K562 (cell line): Measurements from ENCODE around the gene DPEP1. TPM values are rescaled to one million over a fixed set of nuclear protein-coding genes. Genes with fewer than 3 reads are reported as not detected.
A peak's percentile ranks its signal among the peaks of the same experiment; 100 is the strongest.

Source experiments
- ARHGAP35 ChIP-seq: fragments of 450-650 bp; IDR thresholded peaks from 2 replicates; pipeline ENCODE4 v1.6.1; 2018; ENCODE audit not compliant: partially characterized antibody
- HINFP ChIP-seq: fragments of 450-650 bp; conservative IDR thresholded peaks from 2 replicates; pipeline ENCODE4 v1.6.1; 2016; ENCODE audit warnings: missing genetic modification characterization, low read depth, mild to moderate bottlenecking, control low read depth, missing compliant biosample characterization
- KAT8 ChIP-seq: fragments of 450-650 bp; IDR thresholded peaks from 2 replicates; pipeline ENCODE4 v1.6.1; 2016; ENCODE audit warnings: low read depth, mild to moderate bottlenecking
- MEIS2 ChIP-seq: fragments of 450-650 bp; IDR thresholded peaks from 2 replicates; pipeline ENCODE4 v1.6.1; 2014; ENCODE audit warnings: mild to moderate bottlenecking; ENCODE audit not compliant: partially characterized antibody
- PHB2 ChIP-seq: fragments of 450-650 bp; IDR thresholded peaks from 2 replicates; pipeline ENCODE4 v1.6.1; 2017; ENCODE audit warnings: low read depth
- RUNX1 ChIP-seq: sonication (generic); IDR thresholded peaks from 2 replicates; pipeline ENCODE4 v1.6.1; 2016; ENCODE audit warnings: antibody characterized with exemption, low read depth
- SMC3 ChIP-seq: conservative IDR thresholded peaks from 2 replicates; pipeline ENCODE4 v1.6.1; 2011; ENCODE audit warnings: low read depth, low read length, improper control_type of control experiment; ENCODE audit not compliant: insufficient read depth
- TAF9B ChIP-seq: fragments of 450-650 bp; IDR thresholded peaks from 2 replicates; pipeline ENCODE4 v1.6.1; 2018; ENCODE audit warnings: mild to moderate bottlenecking; ENCODE audit not compliant: partially characterized antibody
- ZC3H11A ChIP-seq: IDR thresholded peaks from 2 replicates; pipeline ENCODE4 v1.6.1; 2012; ENCODE audit warnings: low read depth, low read length, improper control_type of control experiment
- ZNF134 ChIP-seq: fragments of 250-450 bp; sonication (Bioruptor Pico); conservative IDR thresholded peaks from 2 replicates; pipeline ENCODE4 v1.4.0; 2020
- ZNF24 ChIP-seq: fragments of 450-650 bp; IDR thresholded peaks from 2 replicates; pipeline ENCODE4 v1.6.1; 2016
- ZNF354B ChIP-seq: fragments of 250-450 bp; sonication (Bioruptor Pico); IDR thresholded peaks from 2 replicates; pipeline ENCODE4 v1.4.0; 2020
- polyA plus RNA-seq, 8 experiments: library from polyadenylated mRNA; depleted of rRNA in 4 of 8; stranded (reverse) in 5 of 8; unstranded in 3 of 8; fragments of >200 nt; fragmentation: Nextera tagmentation in 2 of 8; fragmentation: Illumina TruSeq in 1 of 8; extraction: Ambion mirVana in 2 of 8; extraction: Trizol in 1 of 8; gene quantifications; 2 replicates each; pipeline versions ENCODE4 v1.2.1 to v1.2.3, GENCODE V29; 2011 to 2014; ENCODE audit warnings: inconsistent platforms in 1 of 8, missing spikeins in 1 of 8
- total RNA-seq, 7 experiments: library from RNA; depleted of rRNA in 6 of 7; stranded (reverse); fragments of >200 nt in 6 of 7; fragmentation: Illumina TruSeq in 2 of 7; extraction: Trizol in 2 of 7; gene quantifications; 2 replicates each; pipeline versions ENCODE4 v1.2.1 to v1.2.3, GENCODE V29; 2011 to 2021; ENCODE audit warnings: low replicate concordance in 1 of 7
- TF ChIP-seq, protein P1 (sequence below), 2 experiments: fragments of 450-650 bp; IDR thresholded peaks; 2 replicates each; pipeline ENCODE4 v1.6.1; 2016; ENCODE audit warnings: mild to moderate bottlenecking in 2 of 2, borderline replicate concordance in 1 of 2, low read depth in 1 of 2, moderate library complexity in 1 of 2
- TF ChIP-seq, protein P2 (sequence below): fragments of 200-800 bp; sonication (Bioruptor generic); IDR thresholded peaks from 2 replicates; pipeline ENCODE4 v1.6.1; 2017; ENCODE audit warnings: missing genetic modification characterization, missing compliant biosample characterization
- TF ChIP-seq, protein P3 (sequence below): fragments of 250-450 bp; sonication (Bioruptor Pico); IDR thresholded peaks from 2 replicates; pipeline ENCODE4 v1.4.0; 2020; ENCODE audit warnings: mild to moderate bottlenecking, moderate library complexity

The DPEP1 gene
- total and polyA plus RNA-seq, 9 of the 15 experiments (the other 6 are each of a cell fraction or from before 2014, with no cell fraction given), result 0.14 to 0.31 (median 0.20) TPM; not detected in 6

- TF ChIP-seq RUNX1 (0 out of 2 replicates have a peak, but pooled peaks have one; percentile 16), ZC3H11A (no peak), TAF9B (no peak), PHB2 (no peak), ZNF354B (CRISPR knock-in tag) (no peak), ZNF134 (CRISPR knock-in tag) (no peak), MEIS2 (no peak), ZNF24 (no peak), SMC3 (no peak), ARHGAP35 (no peak), HINFP (no peak), KAT8 (no peak)
- TF ChIP-seq, protein P1, sequence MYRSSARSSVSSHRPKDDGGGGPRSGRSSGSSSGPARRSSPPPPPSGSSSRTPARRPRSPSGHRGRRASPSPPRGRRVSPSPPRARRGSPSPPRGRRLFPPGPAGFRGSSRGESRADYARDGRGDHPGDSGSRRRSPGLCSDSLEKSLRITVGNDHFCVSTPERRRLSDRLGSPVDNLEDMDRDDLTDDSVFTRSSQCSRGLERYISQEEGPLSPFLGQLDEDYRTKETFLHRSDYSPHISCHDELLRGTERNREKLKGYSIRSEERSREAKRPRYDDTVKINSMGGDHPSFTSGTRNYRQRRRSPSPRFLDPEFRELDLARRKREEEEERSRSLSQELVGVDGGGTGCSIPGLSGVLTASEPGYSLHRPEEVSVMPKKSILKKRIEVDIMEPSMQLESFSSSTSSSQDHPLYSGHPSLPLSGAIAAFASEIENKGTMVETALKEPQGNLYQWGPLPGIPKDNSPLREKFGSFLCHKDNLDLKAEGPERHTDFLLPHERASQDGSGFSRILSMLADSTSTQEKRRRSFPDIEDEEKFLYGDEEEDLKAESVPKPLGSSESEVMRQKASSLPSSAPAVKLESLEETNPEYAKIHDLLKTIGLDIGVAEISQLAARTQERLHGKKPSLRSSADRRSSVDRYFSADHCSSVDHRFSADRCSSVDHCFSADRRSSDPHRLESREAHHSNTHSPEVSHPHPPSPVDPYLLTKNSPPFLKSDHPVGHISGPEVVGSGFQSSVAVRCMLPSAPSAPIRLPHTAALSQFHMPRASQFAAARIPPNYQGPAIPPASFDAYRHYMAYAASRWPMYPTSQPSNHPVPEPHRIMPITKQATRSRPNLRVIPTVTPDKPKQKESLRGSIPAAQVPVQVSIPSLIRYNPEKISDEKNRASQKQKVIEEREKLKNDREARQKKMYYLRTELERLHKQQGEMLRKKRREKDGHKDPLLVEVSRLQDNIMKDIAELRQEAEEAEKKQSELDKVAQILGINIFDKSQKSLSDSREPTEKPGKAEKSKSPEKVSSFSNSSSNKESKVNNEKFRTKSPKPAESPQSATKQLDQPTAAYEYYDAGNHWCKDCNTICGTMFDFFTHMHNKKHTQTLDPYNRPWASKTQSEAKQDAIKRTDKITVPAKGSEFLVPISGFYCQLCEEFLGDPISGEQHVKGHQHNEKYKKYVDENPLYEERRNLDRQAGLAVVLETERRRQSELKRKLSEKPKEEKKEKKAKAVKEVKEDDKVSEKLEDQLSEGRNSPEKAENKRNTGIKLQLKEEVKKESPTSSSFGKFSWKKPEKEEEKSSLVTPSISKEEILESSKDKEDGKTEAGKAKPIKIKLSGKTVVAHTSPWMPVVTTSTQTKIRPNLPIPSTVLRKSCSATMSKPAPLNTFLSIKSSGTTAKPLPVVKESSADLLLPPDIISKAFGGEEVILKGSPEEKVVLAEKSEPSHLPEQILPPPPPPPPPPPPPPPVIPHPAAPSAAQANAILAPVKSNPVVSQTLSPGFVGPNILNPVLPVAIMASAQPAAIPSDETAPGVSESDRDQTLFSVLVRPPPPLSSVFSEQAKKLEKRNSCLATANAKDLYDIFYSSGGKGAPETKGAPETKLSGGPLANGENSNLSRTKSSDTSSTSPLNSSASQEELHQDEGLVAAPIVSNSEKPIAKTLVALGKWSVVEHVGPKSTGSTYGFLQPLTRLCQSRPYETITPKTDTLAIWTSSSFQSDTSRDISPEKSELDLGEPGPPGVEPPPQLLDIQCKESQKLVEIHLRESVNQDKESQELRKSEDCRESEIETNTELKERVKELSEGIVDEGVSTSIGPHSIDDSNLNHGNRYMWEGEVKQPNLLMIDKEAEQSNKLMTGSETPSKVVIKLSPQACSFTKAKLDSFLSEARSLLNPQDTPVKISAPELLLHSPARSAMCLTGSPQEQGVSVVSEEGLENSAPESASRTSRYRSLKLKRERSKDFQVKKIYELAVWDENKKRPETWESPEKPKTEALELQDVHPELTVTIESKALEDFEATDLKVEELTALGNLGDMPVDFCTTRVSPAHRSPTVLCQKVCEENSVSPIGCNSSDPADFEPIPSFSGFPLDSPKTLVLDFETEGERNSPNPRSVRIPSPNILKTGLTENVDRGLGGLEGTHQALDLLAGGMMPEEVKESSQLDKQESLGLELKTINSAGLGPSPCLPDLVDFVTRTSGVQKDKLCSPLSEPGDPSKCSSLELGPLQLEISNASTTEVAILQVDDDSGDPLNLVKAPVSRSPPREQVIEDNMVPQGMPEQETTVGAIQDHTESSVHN (IDR thresholded peaks at IDR 0.05; ENCODE audit: borderline replicate concordance in 1 of 2, low read depth in 1 of 2), result no peak
- TF ChIP-seq, protein P2, sequence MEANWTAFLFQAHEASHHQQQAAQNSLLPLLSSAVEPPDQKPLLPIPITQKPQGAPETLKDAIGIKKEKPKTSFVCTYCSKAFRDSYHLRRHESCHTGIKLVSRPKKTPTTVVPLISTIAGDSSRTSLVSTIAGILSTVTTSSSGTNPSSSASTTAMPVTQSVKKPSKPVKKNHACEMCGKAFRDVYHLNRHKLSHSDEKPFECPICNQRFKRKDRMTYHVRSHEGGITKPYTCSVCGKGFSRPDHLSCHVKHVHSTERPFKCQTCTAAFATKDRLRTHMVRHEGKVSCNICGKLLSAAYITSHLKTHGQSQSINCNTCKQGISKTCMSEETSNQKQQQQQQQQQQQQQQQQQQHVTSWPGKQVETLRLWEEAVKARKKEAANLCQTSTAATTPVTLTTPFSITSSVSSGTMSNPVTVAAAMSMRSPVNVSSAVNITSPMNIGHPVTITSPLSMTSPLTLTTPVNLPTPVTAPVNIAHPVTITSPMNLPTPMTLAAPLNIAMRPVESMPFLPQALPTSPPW (CRISPR knock-in tag), result no peak
- TF ChIP-seq, protein P3, sequence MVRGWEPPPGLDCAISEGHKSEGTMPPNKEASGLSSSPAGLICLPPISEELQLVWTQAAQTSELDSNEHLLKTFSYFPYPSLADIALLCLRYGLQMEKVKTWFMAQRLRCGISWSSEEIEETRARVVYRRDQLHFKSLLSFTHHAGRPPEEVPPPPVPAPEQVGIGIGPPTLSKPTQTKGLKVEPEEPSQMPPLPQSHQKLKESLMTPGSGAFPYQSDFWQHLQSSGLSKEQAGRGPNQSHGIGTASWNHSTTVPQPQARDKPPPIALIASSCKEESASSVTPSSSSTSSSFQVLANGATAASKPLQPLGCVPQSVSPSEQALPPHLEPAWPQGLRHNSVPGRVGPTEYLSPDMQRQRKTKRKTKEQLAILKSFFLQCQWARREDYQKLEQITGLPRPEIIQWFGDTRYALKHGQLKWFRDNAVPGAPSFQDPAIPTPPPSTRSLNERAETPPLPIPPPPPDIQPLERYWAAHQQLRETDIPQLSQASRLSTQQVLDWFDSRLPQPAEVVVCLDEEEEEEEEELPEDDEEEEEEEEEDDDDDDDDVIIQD (CRISPR knock-in tag), result no peak
Observed at GRCh38 chr16:89573826-89574680, 39.4 kb upstream of the DPEP1 start (continued).
